NOMO-1 treated with DMSO at 0.1 percent for 48 hours (cell line): ENCODE data around the gene GPR160.
"Not testable (repeated sequence)": the region's sequence is repeated elsewhere in the genome, so short reads cannot be mapped to it uniquely, and the experiment has no call there.

Source experiments
- DNase-seq: peaks from one replicate; lab custom pipeline; 2025; ENCODE audit not compliant: unreplicated experiment; lab: John Stamatoyannopoulos, UW

The GPR160 gene

GRCh38 chr3:170109579-170110293 lies 71.9 kb downstream of the GPR160 start:
- DNase-seq: no peak

GRCh38 chr3:170111147-170111771 lies 73.5 kb downstream of the GPR160 start:
- no peak for DNase-seq

- DNase-seq: not testable (repeated sequence)
Measured at GRCh38 chr3:170114165-170114564, 76.4 kb downstream of the GPR160 start.

- DNase-seq: no peak
Measured at GRCh38 chr3:170117134-170117533, 79.3 kb downstream of the GPR160 start.

GRCh38 chr3:170128259-170128976 lies 90.6 kb downstream of the GPR160 start:
- DNase-seq: peak; percentile 98

GRCh38 chr3:170128977-170129431 lies 91.2 kb downstream of the GPR160 start:
- peak; percentile 62 for DNase-seq

- DNase-seq: no peak
Measured at GRCh38 chr3:170130532-170130931, 92.7 kb downstream of the GPR160 start.

GRCh38 chr3:170132335-170132734 lies 94.5 kb downstream of the GPR160 start:
- peak; percentile 15 for DNase-seq
